Glomerular visceral epithelial cell (primary cell): ENCODE measurements around the gene SLF2.
A peak's percentile ranks its signal among the peaks of the same experiment; 100 is the strongest.
"Not testable (repeated sequence)": the region's sequence is repeated elsewhere in the genome, so short reads cannot be mapped to it uniquely, and the experiment has no call there.

Experiments
- DNase-seq: peaks from one replicate; pipeline ENCODE4 v3.0.0-alpha.2; 2016; ENCODE audit errors: extremely low spot score

Gene SLF2

GRCh38 chr10:100962351-100963080, 49.8 kb downstream of the SLF2 start:
- DNase-seq = no peak

- no peak for DNase-seq
Measured at GRCh38 chr10:100963826-100964225, 51.1 kb downstream of the SLF2 start.

GRCh38 chr10:100965820-100966219, 53.1 kb downstream of the SLF2 start:
- no peak for DNase-seq

GRCh38 chr10:100966887-100967286, 54.1 kb downstream of the SLF2 start:
- DNase-seq = no peak

- no peak for DNase-seq
Measured at GRCh38 chr10:100967332-100967731, 54.6 kb downstream of the SLF2 start.

- no peak for DNase-seq
Measured at GRCh38 chr10:100968062-100968736, 55.4 kb downstream of the SLF2 start.

- DNase-seq = no peak
Measured at GRCh38 chr10:100968863-100969186, 56.1 kb downstream of the SLF2 start.

GRCh38 chr10:100969187-100970075, 56.7 kb downstream of the SLF2 start, which contains the start of gene SEMA4G:
Gene SEMA4G, plus strand, starts transcription at chr10:100969504. Its CDS starts 3,409 bp downstream, at chr10:100972913.
- DNase-seq = peak; percentile 48

GRCh38 chr10:100970076-100970913, 57.5 kb downstream of the SLF2 start:
- no peak for DNase-seq

GRCh38 chr10:100970914-100971811, 58.4 kb downstream of the SLF2 start:
- peak; percentile 56 for DNase-seq

GRCh38 chr10:100972115-100972903, 59.5 kb downstream of the SLF2 start:
- DNase-seq = no peak

- DNase-seq = no peak
Measured at GRCh38 chr10:100972904-100973535, 60.3 kb downstream of the SLF2 start.

GRCh38 chr10:100975397-100975796, 62.6 kb downstream of the SLF2 start:
- DNase-seq = not testable (repeated sequence)

GRCh38 chr10:100976906-100977305, 64.1 kb downstream of the SLF2 start:
- DNase-seq = no peak

- DNase-seq = no peak
Measured at GRCh38 chr10:100977436-100977835, 64.7 kb downstream of the SLF2 start.

GRCh38 chr10:100978121-100978900, 65.5 kb downstream of the SLF2 start:
- no peak for DNase-seq

- no peak for DNase-seq
Measured at GRCh38 chr10:100978901-100979195, 66.1 kb downstream of the SLF2 start.

GRCh38 chr10:100979791-100980272, 67.1 kb downstream of the SLF2 start:
- no peak for DNase-seq
